ENCODE results near the gene HPSE2. TPM values are rescaled to one million over a fixed set of nuclear protein-coding genes. Genes with fewer than 3 reads are reported as not detected.

Gene HPSE2
- total RNA-seq, 2 experiments from 2014 or later = not detected

DNA sequence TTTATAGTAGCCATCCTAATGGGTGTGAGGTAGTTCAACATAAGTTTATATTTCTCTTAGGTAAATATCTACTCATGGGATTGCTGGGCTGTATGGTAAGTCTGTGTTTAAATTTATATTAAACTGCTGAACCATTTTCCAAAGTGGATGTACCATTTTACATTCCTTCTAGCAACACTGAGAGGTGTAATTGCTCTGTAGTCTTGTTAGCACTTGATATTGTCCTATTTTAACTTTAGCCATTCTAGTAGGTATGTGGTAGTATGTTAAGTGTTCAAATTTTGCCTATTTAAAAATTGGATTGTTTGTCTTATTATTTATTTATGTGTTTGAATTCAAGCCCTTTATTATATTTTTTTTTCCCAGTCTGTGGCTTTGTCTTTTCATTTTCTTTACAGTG, 786.4 kb downstream of the HPSE2 start:
- H3K27ac Mint-ChIP-seq = no peak overlapping the region
- intact Hi-C loops (cut with DNase I, micrococcal nuclease) = loop anchor here in 1 of 2 experiments (5.0 to 10.0 kb wide), 4 partner anchors 594 to 1736 kb away; partner anchors contain the start of genes COX15, CUTC, ERLIN1 and GOT1
- peaks cover 24% of the 10 kb centered on the region for H3K36me3 Mint-ChIP-seq (ENCODE audit: low read depth)
- peaks cover 11% of the 10 kb centered on the region for H3K36me3 ChIP-seq (ENCODE audit: insufficient read depth, low read length)
- H3K9me3 ChIP-seq (ENCODE audit: control insufficient read depth in 1 of 2, insufficient read depth in 1 of 2, low read length in 2 of 2) = no peaks in the 10 kb centered on the region
- H3K9me3 Mint-ChIP-seq = no peaks in the 10 kb centered on the region
- no peak overlapping the region for H3K4me3 Mint-ChIP-seq
- TF ChIP-seq, protein P1, sequence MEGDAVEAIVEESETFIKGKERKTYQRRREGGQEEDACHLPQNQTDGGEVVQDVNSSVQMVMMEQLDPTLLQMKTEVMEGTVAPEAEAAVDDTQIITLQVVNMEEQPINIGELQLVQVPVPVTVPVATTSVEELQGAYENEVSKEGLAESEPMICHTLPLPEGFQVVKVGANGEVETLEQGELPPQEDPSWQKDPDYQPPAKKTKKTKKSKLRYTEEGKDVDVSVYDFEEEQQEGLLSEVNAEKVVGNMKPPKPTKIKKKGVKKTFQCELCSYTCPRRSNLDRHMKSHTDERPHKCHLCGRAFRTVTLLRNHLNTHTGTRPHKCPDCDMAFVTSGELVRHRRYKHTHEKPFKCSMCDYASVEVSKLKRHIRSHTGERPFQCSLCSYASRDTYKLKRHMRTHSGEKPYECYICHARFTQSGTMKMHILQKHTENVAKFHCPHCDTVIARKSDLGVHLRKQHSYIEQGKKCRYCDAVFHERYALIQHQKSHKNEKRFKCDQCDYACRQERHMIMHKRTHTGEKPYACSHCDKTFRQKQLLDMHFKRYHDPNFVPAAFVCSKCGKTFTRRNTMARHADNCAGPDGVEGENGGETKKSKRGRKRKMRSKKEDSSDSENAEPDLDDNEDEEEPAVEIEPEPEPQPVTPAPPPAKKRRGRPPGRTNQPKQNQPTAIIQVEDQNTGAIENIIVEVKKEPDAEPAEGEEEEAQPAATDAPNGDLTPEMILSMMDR (IDR thresholded peaks at IDR 0.05) = no peak
- H3K4me1 ChIP-seq (ENCODE audit: insufficient read depth, low read length) = peaks cover 25% of the 10 kb centered on the region
- H3K27ac ChIP-seq (ENCODE audit: low read depth in 1 of 2, low read length in 2 of 2) = no peak overlapping the region
- DNase-seq (no peak), ATAC-seq (ENCODE audit: poor library complexity) (no peak)
- peaks cover 21% of the 10 kb centered on the region for H3K27me3 Mint-ChIP-seq
- CTCF ChIA-PET = no interaction called here
- H3K4me1 Mint-ChIP-seq (ENCODE audit: low read depth) = peaks cover 20% of the 10 kb centered on the region
- no peaks in the 10 kb centered on the region for H3K27me3 ChIP-seq (ENCODE audit: control insufficient read depth in 1 of 2, insufficient read depth in 2 of 2, low read length in 2 of 2)
- POLR2A ChIA-PET = no interaction called here
- no peak overlapping the region for H3K4me3 ChIP-seq (ENCODE audit: low read length)

DNA sequence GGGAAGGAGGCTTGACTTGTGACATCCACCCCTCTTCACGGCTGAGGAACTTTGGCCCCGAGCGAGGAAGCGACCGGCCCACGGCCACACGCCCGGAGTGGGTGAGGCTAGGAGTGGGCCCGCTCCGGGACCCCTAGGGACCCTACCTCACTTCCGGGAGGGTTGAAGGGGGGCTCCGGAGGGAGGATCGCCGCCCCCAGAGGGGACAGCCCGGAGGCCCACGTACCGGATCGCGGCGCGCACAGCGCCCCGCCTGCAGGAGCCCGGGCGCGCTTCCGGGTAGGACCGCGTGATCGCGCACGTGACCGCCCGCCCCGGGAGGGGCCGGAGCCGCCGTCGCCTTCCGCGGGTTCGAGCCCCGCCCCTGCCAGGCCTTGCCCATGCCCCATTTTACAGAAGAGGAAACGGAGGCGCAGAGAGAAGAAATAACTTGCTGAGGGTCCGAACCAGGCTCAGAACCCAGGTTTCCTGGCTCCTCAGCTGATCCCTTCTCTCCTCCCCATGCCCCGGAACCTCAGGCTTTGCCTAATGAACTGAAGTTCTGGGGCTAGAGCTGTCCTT, 788.9 kb downstream of the HPSE2 start, which contains the start of gene HPS1:
Gene HPS1 (minus strand): TSS at position 275 of the 561 bp plus-strand sequence. CDS start 3,695 bp downstream, outside the sequence.
- POLR2A ChIA-PET = interaction anchor here (1.3 to 2.1 kb wide), 4 partner anchors 20 to 1173 kb away, joined by 5 to 8 read pairs (median 6); partner anchors contain the start of genes R3HCC1L and SLC25A28
- CTCF ChIA-PET = interaction anchor here (0.7 kb wide), 1 partner anchor 21 kb away, joined by 3 read pairs; no protein-coding TSS in a partner anchor

DNA sequence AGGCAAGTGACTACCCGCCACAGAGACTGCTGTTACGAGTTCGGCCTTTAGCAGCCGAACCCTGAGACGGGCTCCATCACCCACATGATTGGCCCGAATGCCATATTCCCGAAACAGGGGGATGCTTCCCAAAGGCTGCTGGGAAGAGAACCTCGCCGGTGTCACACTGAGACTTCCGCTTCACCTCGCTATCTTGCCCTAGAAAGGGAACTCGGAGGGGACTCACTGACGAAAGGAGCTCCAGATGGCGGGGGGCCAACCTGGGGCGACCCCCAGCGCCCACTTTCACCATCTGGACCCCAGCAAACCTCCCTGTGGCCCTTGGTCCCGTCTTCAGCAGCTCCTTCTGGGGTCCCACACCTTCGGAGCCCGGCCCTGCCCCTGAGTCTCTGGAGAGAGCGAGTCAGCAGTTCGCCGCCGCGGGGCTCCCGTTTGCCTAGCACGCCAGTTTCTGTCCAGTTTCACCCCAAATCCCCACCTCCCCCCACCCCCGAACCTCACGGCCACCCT, 789.4 kb downstream of the HPSE2 start:
- H3K4me1 ChIP-seq (ENCODE audit: insufficient read depth, low read length) = peaks cover 41% of the 10 kb centered on the region
- Mint-ChIP-seq H3K9me3 (no peaks in the 10 kb centered on the region), H3K27me3 (no peaks in the 10 kb centered on the region), H3K4me3 (peak overlapping the region; percentile 94), H3K36me3 (ENCODE audit: low read depth) (peaks cover 55% of the 10 kb centered on the region), H3K27ac (peak overlapping the region; percentile 93), H3K4me1 (ENCODE audit: low read depth) (peaks cover 45% of the 10 kb centered on the region)
- peaks cover 35% of the 10 kb centered on the region for H3K36me3 ChIP-seq (ENCODE audit: insufficient read depth, low read length)
- intact Hi-C loops (cut with DNase I, micrococcal nuclease) = loop anchor here in 1 of 2 experiments (2.0 to 10.0 kb wide), 5 partner anchors 311 to 1739 kb away; partner anchors contain the start of genes COX15, CUTC, ERLIN1 and GOT1
- peak; percentile 61 for ATAC-seq (ENCODE audit: poor library complexity)
- H3K27me3 ChIP-seq (ENCODE audit: control insufficient read depth in 1 of 2, insufficient read depth in 2 of 2, low read length in 2 of 2) = no peaks in the 10 kb centered on the region
- peak overlapping the region; percentile 66 to 77 for H3K27ac ChIP-seq (ENCODE audit: low read depth in 1 of 2, low read length in 2 of 2)
- peak overlapping the region; percentile 71 for H3K4me3 ChIP-seq (ENCODE audit: low read length)
- POLR2A ChIA-PET = interaction anchor here (0.7 to 2.1 kb wide), 5 partner anchors 21 to 1174 kb away, joined by 3 to 8 read pairs (median 5); partner anchors contain the start of genes R3HCC1L and SLC25A28
- TF ChIP-seq, protein P1 (IDR thresholded peaks at IDR 0.05) = no peak
- H3K9me3 ChIP-seq (ENCODE audit: control insufficient read depth in 1 of 2, insufficient read depth in 1 of 2, low read length in 2 of 2) = no peaks in the 10 kb centered on the region
- peak in 12 of 14 experiments; percentile 11 to 53 (median 29) for DNase-seq
- CTCF ChIA-PET = interaction anchor here (0.7 kb wide), 1 partner anchor 21 kb away, joined by 3 read pairs; no protein-coding TSS in a partner anchor

More for the DNA sequence above, 788.9 kb downstream of the HPSE2 start, which contains the start of gene HPS1:
- Mint-ChIP-seq H3K36me3 (ENCODE audit: low read depth) (peaks cover 50% of the 10 kb centered on the region), H3K9me3 (no peaks in the 10 kb centered on the region), H3K4me1 (ENCODE audit: low read depth) (peaks cover 40% of the 10 kb centered on the region), H3K4me3 (peak within 1 kb of the TSS; percentile 94), H3K27me3 (peaks cover 1% of the 10 kb centered on the region), H3K27ac (peak within 1 kb of the TSS; percentile 93)
- peak within 1 kb of the TSS; percentile 71 for H3K4me3 ChIP-seq (ENCODE audit: low read length)
- peak within 1 kb of the TSS; percentile 66 to 77 for H3K27ac ChIP-seq (ENCODE audit: low read depth in 1 of 2, low read length in 2 of 2)
- TF ChIP-seq, protein P1 (IDR thresholded peaks at IDR 0.05) = no peak
- intact Hi-C loops (cut with DNase I, micrococcal nuclease) = loop anchor here in 1 of 2 experiments (2.0 to 10.0 kb wide), 5 partner anchors 312 to 1738 kb away; partner anchors contain the start of genes COX15, CUTC, ERLIN1 and GOT1
- H3K4me1 ChIP-seq (ENCODE audit: insufficient read depth, low read length) = peaks cover 41% of the 10 kb centered on the region
- no peaks in the 10 kb centered on the region for H3K27me3 ChIP-seq (ENCODE audit: control insufficient read depth in 1 of 2, insufficient read depth in 2 of 2, low read length in 2 of 2)
- DNase-seq (peak; percentile 58 to 88 (median 75)), ATAC-seq (ENCODE audit: poor library complexity) (peak; percentile 91)
- H3K36me3 ChIP-seq (ENCODE audit: insufficient read depth, low read length) = peaks cover 33% of the 10 kb centered on the region
- no peaks in the 10 kb centered on the region for H3K9me3 ChIP-seq (ENCODE audit: control insufficient read depth in 1 of 2, insufficient read depth in 1 of 2, low read length in 2 of 2)

Measured in CD4-positive, alpha-beta T cell (primary cell).